Measurements from ENCODE around the gene SLC2A13. TPM values are rescaled to one million over a fixed set of nuclear protein-coding genes. Genes with fewer than 3 reads are reported as not detected.

SLC2A13 gene
- total and polyA plus RNA-seq, 8 donors, result 2.7 to 10.7 (median 6.8) TPM

GRCh38 chr12:39920222-39920621, 185.7 kb downstream of the SLC2A13 start:
- no peaks in the 10 kb centered on the region for H3K36me3 ChIP-seq
- WGBS, 2 donors, result 57 to 59% methylated on average over 4 of the region's 4 CpGs
- no peak overlapping the region for H3K27ac ChIP-seq
- TF ChIP-seq CTCF (IDR thresholded peaks at IDR 0.05), result no peak
- no peaks in the 10 kb centered on the region for H3K27me3 ChIP-seq
- DNase-seq, result no peak
- H3K9me3 ChIP-seq, result no peaks in the 10 kb centered on the region
- H3K4me3 ChIP-seq, result no peak overlapping the region
- intact Hi-C loops (cut with DNase I), result no loop called here
- peak in 3 of 4 donors; percentile 56 to 70 (median 65) for ATAC-seq
- peaks cover 7 to 12% (median 9%) of the 10 kb centered on the region in 3 donors for H3K4me1 ChIP-seq
- no peak for FAIRE-seq

GRCh38 chr12:39919790-39920189, 186.1 kb downstream of the SLC2A13 start:
- Histone ChIP-seq H3K9me3 (no peaks in the 10 kb centered on the region), H3K36me3 (no peaks in the 10 kb centered on the region), H3K27ac (no peak overlapping the region), H3K4me1 (peaks cover 7 to 12% (median 9%) of the 10 kb centered on the region in 3 donors), H3K4me3 (no peak overlapping the region), H3K27me3 (no peaks in the 10 kb centered on the region)
- intact Hi-C loops (cut with DNase I), result no loop called here
- 24 to 28% methylated on average over 1 of the region's 1 CpG for WGBS, 2 donors
- FAIRE-seq (no peak), ATAC-seq (peak; percentile 74 to 86 (median 80)), DNase-seq (no peak)
- no peak for TF ChIP-seq CTCF (IDR thresholded peaks at IDR 0.05)

GRCh38 chr12:39915249-39915648, 190.6 kb downstream of the SLC2A13 start:
- Histone ChIP-seq H3K27me3 (no peaks in the 10 kb centered on the region), H3K9me3 (no peaks in the 10 kb centered on the region), H3K4me1 (peaks cover 16 to 20% (median 18%) of the 10 kb centered on the region in 3 donors), H3K27ac (no peak overlapping the region), H3K36me3 (no peaks in the 10 kb centered on the region), H3K4me3 (no peak overlapping the region)
- no peak for ATAC-seq
- WGBS, 2 donors, result 52 to 60% methylated on average over 3 of the region's 3 CpGs
- no peak for FAIRE-seq
- no peak for DNase-seq
- intact Hi-C loops (cut with DNase I), result no loop called here
- no peak for TF ChIP-seq CTCF (IDR thresholded peaks at IDR 0.05)

GRCh38 chr12:39912211-39912980, 193.5 kb downstream of the SLC2A13 start:
- peak; percentile 59 for FAIRE-seq

More at GRCh38 chr12:39912211-39912980, 193.5 kb downstream of the SLC2A13 start:
- WGBS, 2 donors, result 23 to 24% methylated on average over 7 of the region's 7 CpGs
- ATAC-seq (peak; percentile 99 to 100 (median 100)), DNase-seq (peak; percentile 78 to 92 (median 91))
- H3K4me1 ChIP-seq, result peaks cover 9 to 15% (median 15%) of the 10 kb centered on the region in 3 donors
- H3K4me3 ChIP-seq, result no peak overlapping the region
- no peak for TF ChIP-seq CTCF (IDR thresholded peaks at IDR 0.05)
- H3K36me3 ChIP-seq, result no peaks in the 10 kb centered on the region
- no peaks in the 10 kb centered on the region for H3K27me3 ChIP-seq
- no peaks in the 10 kb centered on the region for H3K9me3 ChIP-seq
- H3K27ac ChIP-seq, result peak overlapping the region in 3 of 4 donors; percentile 33 to 67 (median 34)
- intact Hi-C loops (cut with DNase I), result no loop called here

All from pancreas (tissue), 10 donors.